HG03460 (cell line): ENCODE data around the gene CIB1.
A peak's percentile ranks its signal among the peaks of the same experiment; 100 is the strongest.
"Not testable (repeated sequence)": the region's sequence is repeated elsewhere in the genome, so short reads cannot be mapped to it uniquely, and the experiment has no call there.

Source experiments
- ATAC-seq: cut with Tn5 transposase; IDR thresholded peaks from one replicate; pipeline ENCODE4 v1.9.1; 2021; ENCODE audit not compliant: unreplicated experiment

The CIB1 gene

GRCh38 chr15:90233387-90234095 lies at the start of gene CIB1:
TSS of gene CIB1 (minus strand) at chr15:90233941. CDS start at chr15:90233885, 56 bp downstream.
- ATAC-seq: peak; percentile 79

GRCh38 chr15:90281637-90282036 lies 47.9 kb upstream of the CIB1 start:
- ATAC-seq: not testable (repeated sequence)

- not testable (repeated sequence) for ATAC-seq
These were observed 47.0 kb upstream of the CIB1 start for GRCh38 chr15:90280743-90281142.

DNA sequence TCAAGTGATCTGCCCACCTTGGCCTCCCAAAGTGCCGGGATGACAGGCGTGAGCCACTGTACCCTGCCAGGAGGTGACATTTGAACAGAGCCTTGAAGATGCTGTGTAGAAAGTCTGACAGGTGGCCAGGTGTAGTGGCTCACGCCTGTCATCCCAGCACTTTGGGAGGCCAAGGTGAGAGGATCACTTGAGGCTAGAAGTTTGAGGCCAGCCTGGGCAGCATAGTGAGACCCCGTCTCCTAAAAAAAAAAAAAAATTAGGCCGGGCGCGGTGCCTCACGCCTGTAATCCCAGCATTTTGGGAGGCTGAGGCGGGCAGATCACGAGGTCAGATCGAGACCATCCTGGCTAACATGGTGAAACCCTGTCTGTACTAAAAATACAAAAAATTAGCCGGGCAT lies 44.7 kb upstream of the CIB1 start:
- ATAC-seq: not testable (repeated sequence)

DNA sequence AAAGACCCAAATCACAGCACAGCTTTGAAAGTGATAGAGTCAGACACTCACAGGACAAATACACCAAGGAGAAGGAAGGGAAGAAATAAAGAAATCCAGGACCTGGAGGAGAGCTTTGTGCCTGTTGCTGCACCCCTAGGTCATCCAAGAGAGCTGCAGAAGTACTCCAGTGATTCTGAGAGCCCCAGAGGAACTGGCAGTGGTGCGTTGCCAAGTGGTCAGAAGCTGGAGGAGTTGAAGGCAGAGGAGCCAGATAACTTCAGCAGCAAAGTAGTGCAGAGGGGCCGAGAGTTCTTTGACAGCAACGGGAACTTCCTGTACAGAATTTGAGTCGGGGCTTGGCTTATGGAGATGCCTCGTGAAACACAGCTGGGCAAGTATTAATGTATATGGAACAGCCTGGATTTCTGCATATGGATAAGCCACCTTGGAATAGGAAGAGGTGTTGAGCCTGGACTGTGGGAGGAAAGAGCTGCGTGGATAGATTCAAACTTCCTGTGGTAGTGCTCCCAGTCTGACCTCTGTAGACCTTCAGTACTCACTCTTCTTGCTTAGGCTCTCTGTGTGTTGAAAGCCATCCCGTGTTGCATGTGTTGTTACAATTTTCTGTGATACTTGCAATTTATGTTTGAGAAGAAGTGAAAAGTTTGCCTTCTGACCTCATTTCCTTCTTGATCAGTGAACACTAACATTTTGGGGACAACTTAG lies 37.9 kb upstream of the CIB1 start:
- ATAC-seq: no peak

- ATAC-seq: no peak
These were observed 36.9 kb upstream of the CIB1 start for GRCh38 chr15:90270502-90271150.

- ATAC-seq: no peak
These were observed 34.7 kb upstream of the CIB1 start for GRCh38 chr15:90268415-90268814.

DNA sequence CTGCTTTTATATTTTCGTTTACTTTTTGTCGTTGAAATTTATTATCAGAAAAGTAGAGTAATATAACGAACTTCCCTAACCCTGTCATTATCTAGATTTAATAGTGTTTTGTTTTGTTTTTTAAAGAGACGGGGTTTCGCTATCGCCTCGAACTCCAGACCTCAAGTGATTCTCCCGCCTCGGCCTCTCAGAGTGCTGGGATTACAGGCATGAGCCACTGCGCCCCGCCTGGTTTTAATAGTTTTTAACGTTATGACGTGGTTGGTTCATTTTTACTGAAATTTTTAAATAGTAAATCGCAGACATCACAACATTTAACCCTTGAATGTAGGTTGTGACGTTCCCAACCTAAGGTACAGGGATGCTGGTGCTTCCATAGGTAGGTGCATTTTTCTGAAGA lies 32.7 kb upstream of the CIB1 start:
- no peak for ATAC-seq

DNA sequence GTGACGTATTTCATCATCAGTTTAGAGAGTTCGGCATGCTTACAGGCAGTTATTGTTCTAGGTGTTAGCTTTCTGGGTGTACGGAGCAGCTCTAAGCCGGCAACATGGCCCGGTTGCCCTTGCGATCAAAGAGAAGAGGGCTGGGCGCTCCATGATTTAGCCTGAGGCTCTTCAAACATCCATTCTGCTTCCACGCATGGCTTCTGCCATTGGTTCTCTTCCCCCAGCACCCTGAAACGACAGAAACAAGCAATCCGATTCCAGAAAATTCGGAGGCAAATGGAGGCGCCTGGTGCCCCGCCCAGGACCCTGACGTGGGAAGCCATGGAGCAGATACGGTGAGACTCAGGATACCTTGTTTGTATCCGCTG lies 32.3 kb upstream of the CIB1 start:
- ATAC-seq: no peak

- ATAC-seq: peak; percentile 92
These were observed 31.7 kb upstream of the CIB1 start, which contains the start of gene NGRN for GRCh38 chr15:90265271-90266060. TSS of gene NGRN (plus strand) at chr15:90265672. CDS start at chr15:90265713, 41 bp downstream.

- ATAC-seq: no peak
These were observed 30.9 kb upstream of the CIB1 start for GRCh38 chr15:90264671-90265070.

GRCh38 chr15:90262426-90262825 lies 28.7 kb upstream of the CIB1 start:
- no peak for ATAC-seq

GRCh38 chr15:90261811-90262210 lies 28.1 kb upstream of the CIB1 start:
- no peak for ATAC-seq

DNA sequence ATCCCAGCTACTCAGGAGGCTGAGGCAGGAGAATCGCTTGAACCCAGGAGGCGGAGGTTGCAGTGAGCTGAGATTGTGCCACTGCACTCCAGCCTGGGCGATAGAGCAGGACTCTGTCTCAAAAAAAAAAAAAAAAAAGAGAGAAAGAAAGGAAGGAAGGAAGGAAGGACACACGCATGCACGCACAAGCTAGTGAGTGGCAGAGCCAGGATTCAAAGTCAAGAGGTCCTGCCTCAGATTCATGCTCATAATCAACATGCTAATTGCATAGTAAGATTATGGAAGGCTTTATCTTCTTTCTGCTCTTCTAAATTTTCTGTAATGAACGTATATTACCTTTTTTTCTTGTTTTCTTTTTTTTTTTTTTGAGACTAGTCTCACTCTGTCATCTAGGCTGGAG lies 27.0 kb upstream of the CIB1 start:
- ATAC-seq: not testable (repeated sequence)

GRCh38 chr15:90259524-90259923 lies 25.8 kb upstream of the CIB1 start:
- ATAC-seq: peak; percentile 69

DNA sequence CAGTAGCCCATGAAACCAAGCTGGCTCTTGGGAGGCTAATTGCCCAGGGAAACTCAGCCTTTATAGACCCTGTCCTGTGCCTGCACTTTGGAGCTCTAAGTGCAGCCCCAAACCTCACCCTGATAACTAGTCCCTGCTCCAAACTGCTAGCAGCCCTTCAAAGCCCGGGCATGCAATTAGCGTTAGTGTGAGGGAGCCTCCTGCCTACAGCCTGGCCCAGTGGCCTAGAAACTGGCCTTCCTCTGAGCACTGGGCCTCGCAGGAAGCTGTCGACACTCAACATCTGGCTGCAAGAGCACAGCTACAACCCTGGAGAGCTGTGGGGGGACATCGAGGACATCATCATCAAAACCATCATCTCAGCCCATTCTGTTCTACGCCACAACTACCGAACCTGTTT lies 24.0 kb upstream of the CIB1 start:
- no peak for ATAC-seq

DNA sequence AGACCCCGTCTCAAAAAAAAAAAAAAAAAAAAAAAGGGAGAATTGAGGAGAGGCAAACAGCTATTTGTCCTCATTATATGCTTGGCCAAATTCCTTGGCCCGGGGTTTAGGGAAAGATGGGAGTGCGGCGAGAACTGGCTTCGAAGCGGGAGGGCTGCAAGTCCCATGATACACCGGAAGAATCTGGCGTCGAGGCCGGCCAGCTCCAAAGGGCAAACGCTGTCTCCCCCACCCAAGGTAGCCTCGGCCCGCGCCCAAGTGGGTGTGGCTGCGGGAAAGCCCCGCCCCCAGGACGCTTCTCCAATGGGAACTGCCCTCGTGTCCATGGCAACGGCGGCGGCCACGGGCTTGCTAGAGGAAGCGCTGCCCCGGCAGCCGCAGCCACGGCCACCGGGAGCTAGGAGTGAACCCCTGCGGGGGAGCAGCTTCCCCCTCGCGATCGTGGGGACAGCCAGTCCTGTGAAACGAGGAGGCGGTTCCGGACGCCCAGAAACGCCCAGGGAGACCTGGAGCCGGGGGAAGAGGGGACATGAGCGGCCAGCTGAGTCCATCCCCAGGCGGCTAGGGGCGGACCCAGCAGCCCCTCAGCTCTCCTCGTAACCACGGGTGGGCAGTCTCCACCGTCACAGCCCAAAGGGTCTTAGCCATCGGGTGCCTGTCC lies 15.6 kb upstream of the CIB1 start, which contains the start of gene TTLL13:
Gene TTLL13 (plus strand): TSS at position 354 of the 661 bp plus-strand sequence. CDS start 1,075 bp downstream, outside the sequence.
- ATAC-seq: peak; percentile 83

DNA sequence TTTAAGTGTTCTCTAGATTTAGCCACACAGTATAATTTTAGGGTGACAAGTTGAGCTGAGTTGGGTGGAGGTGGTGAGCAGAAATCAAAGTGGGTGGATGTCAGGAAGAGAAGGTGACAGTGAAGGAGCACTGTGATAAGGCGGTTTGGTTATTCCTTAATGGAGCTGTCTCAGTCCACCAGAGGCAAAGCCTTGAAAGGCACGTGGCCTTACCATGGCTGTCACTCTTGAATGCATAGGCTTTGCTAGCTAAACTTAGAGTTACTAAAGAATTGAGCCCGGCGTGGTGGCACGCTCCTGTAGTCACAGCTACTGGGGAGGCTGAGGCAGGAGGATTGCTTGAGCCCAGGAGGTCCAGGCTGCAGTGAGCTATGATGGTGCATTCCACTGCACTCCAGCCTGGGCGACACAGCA lies 15.1 kb upstream of the CIB1 start:
- no peak for ATAC-seq

DNA sequence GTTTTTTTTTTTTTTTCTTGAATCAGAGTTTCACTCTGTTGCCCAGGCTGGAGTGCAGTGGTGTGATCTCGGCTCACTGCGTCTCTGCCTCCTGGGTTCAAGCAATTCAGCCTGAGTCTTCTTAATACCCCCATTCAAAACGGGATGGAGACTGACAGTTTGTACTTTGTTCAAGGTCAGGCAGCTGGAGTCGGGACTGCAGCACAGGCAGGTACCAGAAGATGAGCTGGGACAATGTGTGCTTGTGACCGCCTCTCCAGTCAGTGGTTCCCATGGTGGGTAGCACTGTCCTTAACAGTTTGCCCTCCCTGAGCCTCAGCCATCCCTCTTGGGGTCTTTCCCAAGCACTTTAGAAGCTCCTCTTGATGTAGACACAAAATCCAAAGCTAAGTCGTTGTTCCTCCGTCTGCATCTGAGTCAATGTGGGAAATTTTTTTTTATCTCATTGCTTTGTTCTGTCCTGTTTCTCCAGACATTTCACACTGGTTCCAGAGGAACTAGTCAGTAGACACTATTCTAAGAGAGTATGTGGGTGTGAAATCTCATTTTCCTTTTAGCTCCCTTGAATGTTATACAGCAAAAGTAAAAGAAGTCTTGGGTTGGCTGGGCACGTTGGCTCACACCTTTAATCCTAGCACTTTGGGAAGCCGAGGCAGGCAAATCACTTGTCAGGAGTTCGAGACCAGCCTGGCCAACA lies 10.3 kb upstream of the CIB1 start:
- ATAC-seq: no peak
